Activated CD8-positive, alpha-beta T cell treated with anti-CD3 and anti-CD28 coated beads for 36 hours (primary cell): ENCODE results near the gene AP2A2. TPM values are rescaled to one million over a fixed set of nuclear protein-coding genes. Genes with fewer than 3 reads are reported as not detected.
A peak's percentile ranks its signal among the peaks of the same experiment; 100 is the strongest.

Experiments used
- ATAC-seq: fragments of 200-7000 bp; cut with Tn5 transposase; one replicate; pipeline ENCODE4 v1.10.0; 2021; ENCODE audit warnings: mild to moderate bottlenecking, moderate library complexity
- CTCF ChIA-PET: fragments of 350-600 bp; sonication (Branson Sonifier 250); formaldehyde crosslinking; loops from one replicate; lab custom pipeline; 2021; ENCODE audit warnings: antibody characterized with exemption; lab: Charles Lee
- POLR2A ChIA-PET: fragments of 350-600 bp; sonication (Branson Sonifier 250); formaldehyde crosslinking; loops from one replicate; lab custom pipeline; 2021; ENCODE audit warnings: antibody characterized with exemption; lab: Charles Lee
- DNase-seq: peaks from one replicate; pipeline ENCODE4 v3.0.0-alpha.2; 2020
- H3K27ac Mint-ChIP-seq: one replicate; pipeline ENCODE4 v1.8.0; 2021; ENCODE audit warnings: mild to moderate bottlenecking, mixed read lengths
- H3K27me3 Mint-ChIP-seq: one replicate; pipeline ENCODE4 v1.8.0; 2021; ENCODE audit warnings: mixed read lengths
- H3K36me3 Mint-ChIP-seq: one replicate; pipeline ENCODE4 v1.8.0; 2021; ENCODE audit warnings: low read depth, mixed read lengths
- H3K4me1 Mint-ChIP-seq: one replicate; pipeline ENCODE4 v1.8.0; 2021; ENCODE audit warnings: low read depth, mixed read lengths
- H3K4me3 Mint-ChIP-seq: one replicate; pipeline ENCODE4 v1.8.0; 2021; ENCODE audit warnings: mild to moderate bottlenecking, moderate library complexity, mixed read lengths
- H3K9me3 Mint-ChIP-seq: one replicate; pipeline ENCODE4 v1.8.0; 2021; ENCODE audit warnings: mixed read lengths
- CTCF ChIP-seq: fragments of 200-600 bp; IDR thresholded peaks from one replicate; pipeline ENCODE4 v1.8.0; 2022; ENCODE audit warnings: antibody characterized with exemption, mild to moderate bottlenecking
- intact Hi-C: fragments of 100-400 bp; cut with micrococcal nuclease; formaldehyde crosslinking; loops from one replicate; pipeline ENCODE4 v1.10.0; 2022
- total RNA-seq, 2 experiments: library from RNA; stranded (reverse); gene quantifications; one replicate each; pipeline ENCODE4 v1.2.3, GENCODE V29; 2021

Gene AP2A2
- total RNA-seq, 2 experiments from 2014 or later = 34.0 to 34.6 TPM

- intact Hi-C loops = no loop called here
- Mint-ChIP-seq H3K36me3 (no peaks in the 10 kb centered on the region), H3K9me3 (no peaks in the 10 kb centered on the region), H3K27ac (peak overlapping the region; percentile 35), H3K27me3 (no peaks in the 10 kb centered on the region), H3K4me3 (no peak overlapping the region), H3K4me1 (peaks cover 56% of the 10 kb centered on the region)
- no peak for TF ChIP-seq CTCF
- DNase-seq (peak; percentile 27), ATAC-seq (peak; percentile 67)
- POLR2A ChIA-PET = interaction anchor here (1.5 to 2.1 kb wide), 2 partner anchors 9 kb away, joined by 3 to 7 read pairs; no protein-coding TSS in a partner anchor
- CTCF ChIA-PET = no interaction called here
Measured at GRCh38 chr11:937841-938261, 12.2 kb downstream of the AP2A2 start.

- CTCF ChIA-PET = interaction anchor here (1.1 kb wide), 2 partner anchors 12 to 111 kb away, joined by 3 read pairs; no protein-coding TSS in a partner anchor
- H3K27me3 Mint-ChIP-seq = no peaks in the 10 kb centered on the region
- TF ChIP-seq CTCF = no peak
- H3K27ac Mint-ChIP-seq = peak overlapping the region; percentile 47
- H3K9me3 Mint-ChIP-seq = no peaks in the 10 kb centered on the region
- POLR2A ChIA-PET = interaction anchor here (0.8 kb wide), 1 partner anchor 13 kb away, joined by 3 read pairs; no protein-coding TSS in a partner anchor
- DNase-seq = no peak
- H3K36me3 Mint-ChIP-seq = peaks cover 7% of the 10 kb centered on the region
- ATAC-seq = no peak
- H3K4me3 Mint-ChIP-seq = peak overlapping the region; percentile 0
- H3K4me1 Mint-ChIP-seq = peaks cover 41% of the 10 kb centered on the region
- intact Hi-C loops = no loop called here
Measured at GRCh38 chr11:940496-941135, 14.9 kb downstream of the AP2A2 start.

- Mint-ChIP-seq H3K4me3 (no peak overlapping the region), H3K4me1 (peaks cover 29% of the 10 kb centered on the region), H3K27me3 (no peaks in the 10 kb centered on the region), H3K27ac (peak overlapping the region; percentile 5), H3K9me3 (peaks cover 1% of the 10 kb centered on the region), H3K36me3 (peaks cover 16% of the 10 kb centered on the region)
- intact Hi-C loops = no loop called here
- ChIA-PET POLR2A (interaction anchor here (0.6 to 1.0 kb wide), 2 partner anchors 10 to 14 kb away, joined by 3 to 4 read pairs; no protein-coding TSS in a partner anchor), CTCF (no interaction called here)
- no peak for ATAC-seq
- DNase-seq = no peak
- no peak for TF ChIP-seq CTCF
Measured at GRCh38 chr11:942823-943222, 17.2 kb downstream of the AP2A2 start.

- CTCF ChIA-PET = no interaction called here
- peaks cover 10% of the 10 kb centered on the region for H3K9me3 Mint-ChIP-seq
- DNase-seq (no peak), ATAC-seq (no peak)
- H3K4me1 Mint-ChIP-seq = peaks cover 18% of the 10 kb centered on the region
- TF ChIP-seq CTCF = no peak
- H3K36me3 Mint-ChIP-seq = peaks cover 31% of the 10 kb centered on the region
- no peaks in the 10 kb centered on the region for H3K27me3 Mint-ChIP-seq
- intact Hi-C loops = no loop called here
- no peak overlapping the region for H3K27ac Mint-ChIP-seq
- no peak overlapping the region for H3K4me3 Mint-ChIP-seq
- POLR2A ChIA-PET = interaction anchor here (1.5 kb wide), 1 partner anchor 16 kb away, joined by 3 read pairs; no protein-coding TSS in a partner anchor
Measured at GRCh38 chr11:944711-945470, 19.2 kb downstream of the AP2A2 start.

GRCh38 chr11:945986-946385, 20.3 kb downstream of the AP2A2 start:
- intact Hi-C loops = no loop called here
- no peak for TF ChIP-seq CTCF
- POLR2A ChIA-PET = interaction anchor here (0.8 to 1.5 kb wide), 3 partner anchors 8 to 17 kb away, joined by 3 read pairs; no protein-coding TSS in a partner anchor
- ATAC-seq = no peak
- no peak overlapping the region for H3K4me3 Mint-ChIP-seq
- H3K4me1 Mint-ChIP-seq = peaks cover 8% of the 10 kb centered on the region
- H3K36me3 Mint-ChIP-seq = peaks cover 36% of the 10 kb centered on the region
- CTCF ChIA-PET = no interaction called here
- peaks cover 10% of the 10 kb centered on the region for H3K9me3 Mint-ChIP-seq
- no peak for DNase-seq
- H3K27me3 Mint-ChIP-seq = no peaks in the 10 kb centered on the region
- no peak overlapping the region for H3K27ac Mint-ChIP-seq
